NB4 (cell line): ENCODE measurements around the gene LRRC30.

Experiments
- MYC ChIP-seq: IDR thresholded peaks from 2 replicates; pipeline ENCODE4 v1.6.1; 2011; ENCODE audit warnings: low read depth, low read length
- POLR2A ChIP-seq: IDR thresholded peaks from 2 replicates; pipeline ENCODE4 v1.6.1; 2011; ENCODE audit warnings: mild to moderate bottlenecking; ENCODE audit not compliant: insufficient read length; ENCODE audit errors: extremely low read depth
- TF ChIP-seq, protein P1 (sequence below): IDR thresholded peaks from one replicate; pipeline ENCODE4 v1.5.1; 2012; ENCODE audit warnings: low read depth, low read length
- TF ChIP-seq, protein P2 (sequence below): IDR thresholded peaks from 2 replicates; pipeline ENCODE4 v1.6.1; 2011; ENCODE audit warnings: low read depth, low read length

DNA sequence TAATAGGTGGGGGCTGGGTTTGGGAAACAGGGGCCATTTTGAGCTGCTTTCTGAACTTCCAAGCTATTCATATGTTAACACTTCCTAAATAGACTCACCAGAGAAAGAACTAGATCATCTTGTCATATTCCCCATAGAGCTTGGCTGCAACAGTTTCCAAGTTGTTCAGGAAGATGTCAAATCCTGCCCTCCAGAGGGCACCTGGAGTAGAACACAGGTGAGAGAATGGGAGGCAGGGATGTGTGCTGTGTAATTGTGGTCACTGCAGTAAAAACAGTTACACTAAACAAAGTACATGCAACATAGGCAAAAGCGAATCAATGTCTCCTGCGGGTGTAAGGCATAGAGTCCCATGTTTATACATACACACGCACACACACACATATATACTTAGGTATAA lies 34.5 kb upstream of the LRRC30 start:
- TF ChIP-seq, protein P1, sequence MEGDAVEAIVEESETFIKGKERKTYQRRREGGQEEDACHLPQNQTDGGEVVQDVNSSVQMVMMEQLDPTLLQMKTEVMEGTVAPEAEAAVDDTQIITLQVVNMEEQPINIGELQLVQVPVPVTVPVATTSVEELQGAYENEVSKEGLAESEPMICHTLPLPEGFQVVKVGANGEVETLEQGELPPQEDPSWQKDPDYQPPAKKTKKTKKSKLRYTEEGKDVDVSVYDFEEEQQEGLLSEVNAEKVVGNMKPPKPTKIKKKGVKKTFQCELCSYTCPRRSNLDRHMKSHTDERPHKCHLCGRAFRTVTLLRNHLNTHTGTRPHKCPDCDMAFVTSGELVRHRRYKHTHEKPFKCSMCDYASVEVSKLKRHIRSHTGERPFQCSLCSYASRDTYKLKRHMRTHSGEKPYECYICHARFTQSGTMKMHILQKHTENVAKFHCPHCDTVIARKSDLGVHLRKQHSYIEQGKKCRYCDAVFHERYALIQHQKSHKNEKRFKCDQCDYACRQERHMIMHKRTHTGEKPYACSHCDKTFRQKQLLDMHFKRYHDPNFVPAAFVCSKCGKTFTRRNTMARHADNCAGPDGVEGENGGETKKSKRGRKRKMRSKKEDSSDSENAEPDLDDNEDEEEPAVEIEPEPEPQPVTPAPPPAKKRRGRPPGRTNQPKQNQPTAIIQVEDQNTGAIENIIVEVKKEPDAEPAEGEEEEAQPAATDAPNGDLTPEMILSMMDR, result no peak
- no peak for TF ChIP-seq POLR2A
- TF ChIP-seq MYC, result no peak
- TF ChIP-seq, protein P2, sequence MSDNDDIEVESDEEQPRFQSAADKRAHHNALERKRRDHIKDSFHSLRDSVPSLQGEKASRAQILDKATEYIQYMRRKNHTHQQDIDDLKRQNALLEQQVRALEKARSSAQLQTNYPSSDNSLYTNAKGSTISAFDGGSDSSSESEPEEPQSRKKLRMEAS, result no peak
